ENCODE measurements around the gene MMAB.

MMAB gene

GRCh38 chr12:109601557-109601956, 28.3 kb upstream of the MMAB start:
- no peak for DNase-seq

DNA sequence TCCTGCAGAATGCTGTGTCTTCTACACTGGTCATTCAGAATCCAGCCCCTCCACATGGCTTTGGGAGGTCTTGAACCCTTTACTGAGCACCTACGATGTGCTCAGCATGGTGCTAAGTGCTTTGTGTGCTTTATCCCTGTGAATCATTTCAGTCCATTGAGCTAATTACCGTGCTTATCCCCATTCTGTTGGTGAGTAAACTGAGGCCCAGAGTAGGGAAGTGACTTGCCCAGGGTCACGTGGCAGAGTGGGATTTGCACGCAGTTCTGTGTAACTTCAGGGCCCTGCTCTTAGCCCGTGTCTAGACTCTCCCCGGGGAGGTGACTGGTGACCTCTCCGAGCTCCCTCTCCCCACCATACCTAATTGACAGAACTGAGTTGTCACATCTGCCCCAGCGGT, 27.7 kb upstream of the MMAB start:
- DNase-seq = no peak

DNA sequence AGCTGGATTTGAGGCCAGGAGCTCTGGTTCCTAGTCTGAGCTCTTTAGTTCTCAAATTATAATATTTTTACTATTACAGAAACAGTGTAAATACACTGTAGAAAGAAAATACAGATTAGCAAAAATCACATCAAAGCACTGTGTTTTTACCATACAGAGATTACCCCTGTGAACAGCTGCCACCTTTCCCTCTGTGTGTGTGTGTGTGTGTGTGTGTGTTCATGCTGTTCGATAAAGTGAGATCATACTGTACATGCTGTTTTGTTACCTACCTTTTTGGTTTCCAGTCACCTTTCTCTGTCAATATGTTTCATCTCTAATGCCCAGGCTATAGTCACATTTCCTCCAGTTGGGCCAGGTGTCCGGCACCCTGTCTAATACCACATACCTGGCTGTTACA, 27.2 kb upstream of the MMAB start:
- DNase-seq = no peak

GRCh38 chr12:109599087-109599486, 25.8 kb upstream of the MMAB start:
- DNase-seq = no peak

- DNase-seq = no peak
Observed at GRCh38 chr12:109598428-109598854, 25.1 kb upstream of the MMAB start.

DNA sequence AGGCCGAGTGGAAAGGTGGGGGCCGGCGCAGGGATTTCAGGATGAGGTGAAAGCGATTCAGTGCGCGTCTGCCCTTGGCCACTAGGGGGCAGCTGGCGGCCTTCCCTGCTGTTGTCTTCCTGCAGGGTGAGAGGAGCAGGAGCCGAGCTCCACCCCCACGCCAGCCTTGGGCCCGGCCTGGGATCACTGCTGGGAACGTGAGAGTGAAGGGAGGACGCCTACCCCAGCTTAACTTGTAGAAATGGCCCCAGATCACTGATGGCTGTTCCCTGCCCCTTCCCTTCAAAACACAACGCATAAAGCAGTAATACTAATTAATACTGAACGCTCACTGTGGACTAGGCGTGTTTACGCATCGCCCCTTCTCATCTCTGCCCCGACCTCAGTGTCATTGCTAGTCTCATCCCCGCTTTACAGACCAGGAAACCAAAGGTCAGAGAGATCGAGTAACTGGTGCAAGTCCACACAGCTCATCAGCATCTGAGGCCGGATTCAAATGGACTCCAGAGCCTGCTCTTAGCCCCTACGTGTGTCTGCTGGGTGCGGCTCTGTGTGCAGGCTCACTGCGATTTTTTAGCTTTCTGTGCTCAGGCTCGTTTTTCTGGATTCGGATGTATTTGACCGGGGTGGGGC, 24.6 kb upstream of the MMAB start:
- peak; percentile 34 for DNase-seq

GRCh38 chr12:109597414-109597794, 24.1 kb upstream of the MMAB start:
- no peak for DNase-seq

- no peak for DNase-seq
Observed at GRCh38 chr12:109596418-109597244, 23.3 kb upstream of the MMAB start.

- DNase-seq = no peak
Observed at GRCh38 chr12:109595321-109595902, 22.1 kb upstream of the MMAB start.

DNA sequence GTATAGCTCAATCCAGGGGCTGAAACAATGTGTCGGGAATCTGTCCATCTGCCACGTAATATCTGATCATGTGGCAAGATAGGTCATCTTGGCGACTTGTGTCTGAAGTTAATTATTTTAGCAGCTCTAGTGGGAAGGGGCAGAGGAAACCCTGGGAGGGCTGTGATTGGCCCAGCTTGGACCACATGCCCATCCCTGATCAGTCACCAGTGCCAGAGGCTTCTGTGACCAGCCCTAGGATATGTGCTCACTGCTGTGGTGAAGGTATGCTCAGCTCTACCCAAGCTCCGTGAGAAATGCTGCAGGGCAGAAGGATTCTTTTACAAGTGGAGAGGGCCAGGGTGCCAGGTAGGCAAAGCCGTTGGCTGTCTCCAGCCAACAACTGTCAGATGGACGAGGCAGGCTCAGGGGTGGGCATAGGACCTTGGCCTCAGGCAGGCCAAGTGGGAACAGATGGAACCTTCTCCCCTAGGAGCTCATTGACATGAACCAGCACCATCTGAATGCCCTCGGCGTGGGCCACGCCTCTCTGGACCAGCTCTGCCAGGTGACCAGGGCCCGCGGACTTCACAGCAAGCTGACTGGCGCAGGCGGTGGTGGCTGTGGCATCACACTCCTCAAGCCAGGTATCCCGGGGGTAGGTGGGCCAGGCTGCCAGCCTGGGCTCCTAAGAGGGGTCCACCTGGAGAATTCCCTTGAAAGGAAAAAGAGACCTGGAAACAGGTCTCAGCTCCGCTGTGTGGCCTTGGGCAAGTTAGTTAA, 21.4 kb upstream of the MMAB start:
- no peak for DNase-seq

- no peak for DNase-seq
Observed at GRCh38 chr12:109592905-109593272, 19.6 kb upstream of the MMAB start.

DNA sequence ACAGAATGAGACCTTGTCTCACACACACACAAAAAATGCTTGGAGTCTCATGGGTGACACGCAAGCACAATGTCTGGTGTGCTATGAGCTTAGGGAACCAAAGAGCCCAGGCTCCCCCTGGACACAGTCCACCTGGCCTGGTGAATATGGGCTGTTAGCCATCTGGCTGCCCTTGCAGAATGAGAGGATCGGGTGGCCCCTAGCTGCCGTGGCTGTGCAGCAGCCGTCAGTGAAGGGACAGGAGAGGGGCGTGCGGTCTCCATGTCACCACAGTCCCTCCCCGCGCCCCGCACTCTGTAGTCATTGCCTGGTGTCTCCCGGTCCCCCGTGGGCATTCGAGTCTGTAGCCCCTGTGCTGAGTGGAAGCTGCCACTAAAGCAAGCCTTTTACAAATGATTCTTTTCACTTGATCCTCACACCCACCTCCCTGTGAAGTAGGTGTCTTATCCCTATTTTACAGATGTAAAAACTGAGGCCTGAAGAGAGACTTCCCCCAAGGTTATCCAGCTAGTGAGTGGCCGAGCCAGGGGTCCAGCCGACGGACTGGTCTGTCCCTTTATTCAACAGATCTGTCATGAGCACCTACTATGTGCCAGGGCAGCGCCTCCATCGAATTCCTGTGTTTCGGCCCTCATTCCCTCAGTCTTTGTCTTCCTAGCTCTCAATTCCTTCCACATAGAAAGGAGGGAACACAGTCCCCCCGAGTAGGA, 19.0 kb upstream of the MMAB start:
- no peak for DNase-seq

DNA sequence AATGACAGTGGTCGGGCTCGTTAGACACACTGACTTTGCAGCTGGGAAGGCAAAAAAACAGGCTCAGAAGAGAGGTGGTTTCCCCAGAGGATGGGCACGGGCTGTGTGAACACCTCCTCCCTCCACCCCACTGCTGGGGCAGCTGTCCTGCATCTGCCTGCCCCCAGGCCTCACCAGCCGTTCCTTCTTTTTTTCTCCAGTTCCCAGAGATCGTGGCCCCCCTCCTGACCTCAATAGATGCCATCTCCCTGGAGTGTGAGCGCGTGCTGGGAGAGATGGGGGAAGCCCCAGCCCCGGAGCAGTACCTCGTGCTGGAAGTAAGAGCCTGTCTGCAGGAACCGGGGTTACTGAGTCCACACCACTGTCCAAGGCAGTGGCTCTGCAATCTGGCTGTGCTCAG, 17.7 kb upstream of the MMAB start:
- DNase-seq = no peak

DNA sequence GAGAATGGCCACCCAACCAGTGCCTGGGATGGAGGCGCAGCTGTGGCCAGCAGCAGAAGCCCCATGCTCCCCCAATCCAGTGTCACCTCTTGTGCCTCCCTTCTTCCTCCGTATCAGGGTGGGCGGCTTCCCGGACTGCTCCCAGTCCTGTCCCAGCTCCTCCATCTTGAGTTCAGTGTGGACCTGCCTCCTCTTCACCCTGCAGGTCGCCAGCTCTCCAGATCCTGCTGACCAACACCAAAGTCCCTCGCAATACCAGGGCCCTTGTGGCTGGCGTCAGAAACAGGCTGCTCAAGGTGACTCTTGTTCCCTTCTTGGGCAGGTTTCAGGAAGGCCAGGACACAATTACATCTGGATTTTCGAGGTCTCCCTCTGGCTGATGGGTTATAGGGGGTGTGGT, 17.3 kb upstream of the MMAB start:
- DNase-seq = no peak

- no peak for DNase-seq
Observed at GRCh38 chr12:109589691-109590245, 16.5 kb upstream of the MMAB start.

GRCh38 chr12:109589240-109589590, 15.9 kb upstream of the MMAB start:
- no peak for DNase-seq

DNA sequence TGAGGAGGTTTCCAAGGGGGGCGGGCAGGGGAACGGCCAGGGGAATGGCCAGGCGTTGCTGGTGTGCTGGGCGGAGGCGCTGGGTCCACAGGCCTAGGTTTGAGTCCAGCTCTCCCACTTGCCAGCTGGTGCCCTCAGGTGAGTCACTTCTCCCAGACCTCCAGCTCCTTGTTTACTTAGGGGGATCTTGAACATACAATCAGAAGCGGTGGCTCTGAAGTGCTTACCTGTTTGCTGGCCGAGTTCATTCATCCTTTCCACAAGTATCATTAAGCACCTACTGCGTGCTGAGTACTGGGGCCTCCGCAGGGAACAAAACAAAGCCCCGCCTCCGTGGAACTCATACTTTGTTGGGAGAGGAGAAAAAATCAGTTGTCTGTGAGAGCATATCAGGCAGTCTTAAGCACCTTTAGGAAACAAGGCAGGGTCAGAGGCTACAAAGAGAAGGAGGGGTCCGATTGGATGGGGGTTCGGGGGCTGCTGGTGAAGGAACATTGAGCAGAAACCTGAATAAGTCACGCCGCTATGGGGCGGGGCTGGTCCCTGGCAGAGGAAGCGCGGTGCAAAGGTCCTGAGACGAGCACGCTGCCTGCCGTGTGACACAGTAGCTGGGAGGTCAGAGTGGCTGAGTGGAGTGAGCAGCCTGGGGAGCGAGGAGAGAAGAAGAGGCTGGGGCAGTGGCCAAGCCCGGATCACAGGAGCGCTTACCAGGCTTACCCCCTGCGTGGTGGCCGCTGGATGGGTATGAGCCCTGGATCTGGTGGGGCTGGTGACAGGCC, 15.3 kb upstream of the MMAB start:
- DNase-seq = no peak

DNA sequence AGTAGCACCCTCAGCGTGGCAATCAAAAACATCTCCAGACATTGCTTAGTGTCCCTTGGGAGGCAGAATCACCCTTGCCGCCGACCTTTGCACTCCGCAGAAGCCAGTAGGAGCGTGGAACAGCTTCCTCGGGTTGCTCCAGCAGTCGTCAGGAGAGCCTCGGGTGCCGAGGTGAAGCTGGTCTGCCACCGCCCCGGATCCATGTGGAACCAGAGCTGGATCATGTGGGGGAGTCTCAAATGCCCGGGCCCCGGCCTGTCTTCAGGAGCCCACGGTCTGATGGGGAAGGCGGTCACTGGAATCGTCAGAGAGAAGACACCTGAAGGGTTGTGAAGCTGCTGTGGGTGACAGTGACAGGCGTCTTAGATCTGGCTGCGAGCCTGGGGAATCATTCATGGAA, 14.6 kb upstream of the MMAB start:
- no peak for DNase-seq

DNA sequence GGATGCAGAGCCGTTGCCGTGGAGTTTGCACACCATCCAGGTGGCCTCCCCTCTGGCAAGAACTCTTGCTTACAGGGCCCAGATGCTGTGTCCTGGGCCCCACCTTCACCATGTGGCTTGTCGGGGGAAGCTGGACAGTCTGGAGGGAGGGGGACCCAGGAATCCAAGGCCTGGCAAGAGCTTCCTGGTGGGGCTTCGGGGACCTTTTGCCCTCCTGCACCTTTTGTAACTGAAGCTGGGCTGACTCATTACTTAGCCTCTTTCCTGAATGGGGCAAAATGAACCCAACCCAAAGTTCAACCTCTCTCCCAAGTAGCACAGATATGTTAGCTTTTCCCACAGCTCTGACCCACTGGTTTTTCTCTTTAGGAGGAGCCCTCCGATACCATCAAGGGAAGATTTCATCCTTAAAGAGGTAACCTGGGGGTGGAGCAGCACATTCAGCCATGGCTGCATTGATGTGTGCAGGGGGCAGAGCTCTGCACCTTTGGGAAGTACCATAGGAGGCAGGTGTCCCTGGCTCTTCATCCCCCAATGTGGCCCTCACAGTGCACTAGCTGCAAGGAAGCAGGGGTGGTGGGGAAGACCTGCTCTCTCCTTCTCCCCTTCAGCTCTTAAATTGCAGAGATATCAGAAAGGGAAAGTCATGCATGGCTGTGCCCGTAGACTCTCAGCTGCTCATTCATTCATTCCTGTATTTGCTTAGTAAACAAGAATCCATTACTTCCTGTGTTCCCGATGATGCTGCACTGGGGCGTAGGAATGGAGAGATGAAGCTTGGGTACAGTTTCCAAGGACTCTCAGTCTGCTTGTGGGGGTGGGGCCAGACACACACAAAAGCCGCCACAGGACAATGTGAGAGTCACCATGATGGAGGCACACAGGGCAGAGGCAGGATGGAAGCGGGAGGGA, 13.3 kb upstream of the MMAB start:
- DNase-seq = no peak

DNA sequence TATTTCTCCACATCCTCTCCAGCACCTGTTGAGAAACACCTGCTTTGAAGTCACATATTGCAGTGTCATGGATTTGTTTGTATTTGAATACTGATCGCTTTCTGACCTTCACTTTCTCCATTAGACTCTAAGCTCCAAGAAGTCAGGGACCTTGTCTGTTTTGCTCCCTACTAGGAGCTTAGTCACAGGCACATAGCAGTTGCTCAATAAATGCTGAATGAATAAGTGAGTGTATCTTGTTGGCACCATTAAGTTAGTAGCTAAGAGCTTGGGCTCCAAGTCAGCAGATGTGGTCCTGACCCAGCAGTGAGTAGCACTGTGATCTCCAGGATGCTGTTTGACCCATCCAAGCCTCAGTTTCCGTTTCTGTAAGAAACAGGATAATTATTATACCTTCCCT, 10.4 kb upstream of the MMAB start:
- no peak for DNase-seq

- no peak for DNase-seq
Observed at GRCh38 chr12:109582636-109583035, 9.3 kb upstream of the MMAB start.
